AG09319 (cell line): ENCODE measurements around the gene FAM177B.

ENCODE experiments used
- DNase-seq: peaks from one replicate; pipeline ENCODE4 v3.0.0-alpha.2; 2010; ENCODE audit warnings: low read depth; ENCODE audit errors: extremely low read depth
- TF ChIP-seq, protein P1 (sequence below): IDR thresholded peaks from 2 replicates; pipeline ENCODE4 v1.5.1; 2011; ENCODE audit warnings: low read depth, mild to moderate bottlenecking, inconsistent platforms, low read length, moderate library complexity

Gene FAM177B

DNA sequence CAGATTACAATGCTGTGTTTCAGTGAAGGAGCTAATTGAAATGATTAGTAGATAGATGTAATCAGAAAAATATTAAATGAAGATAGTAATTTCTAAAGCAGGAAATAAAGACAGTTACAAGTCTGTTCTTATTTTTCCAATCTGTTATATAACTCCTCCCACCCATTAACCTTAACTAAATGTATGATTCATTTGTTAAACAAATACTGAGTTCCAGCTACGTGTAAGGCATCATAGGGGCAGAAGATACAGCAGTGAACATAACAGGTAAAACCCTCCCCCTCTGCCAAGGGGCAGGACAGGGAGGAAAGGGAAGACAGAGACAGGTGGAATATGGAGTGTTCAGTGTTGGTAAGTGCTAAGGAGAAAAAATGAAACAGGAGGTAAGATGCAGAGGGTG, at the start of gene FAM177B:
FAM177B (plus strand) TSS at position 231 of the 400 bp plus-strand sequence. CDS start 9,344 bp downstream, outside the sequence.
- DNase-seq, result no peak

DNA sequence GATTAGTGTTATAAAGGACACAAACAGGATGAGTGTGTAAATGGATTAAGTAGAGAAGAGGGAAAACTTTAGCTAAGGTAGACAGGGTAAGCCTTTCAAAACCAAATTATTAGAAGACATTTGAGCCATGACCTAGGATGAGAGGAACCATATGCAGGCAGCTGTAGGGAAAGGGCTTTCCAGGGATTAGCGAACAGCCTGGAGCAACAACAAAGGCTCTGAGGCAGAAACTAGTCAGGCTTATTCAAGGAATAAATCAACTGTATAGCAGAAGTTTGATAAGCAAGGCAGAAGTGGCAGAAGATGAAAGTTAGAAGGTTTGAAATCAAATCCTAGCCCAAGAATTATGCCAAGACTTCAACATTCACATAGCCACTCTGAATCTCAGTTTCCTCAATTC, 46.0 kb upstream of the FAM177B start:
- TF ChIP-seq, protein P1, sequence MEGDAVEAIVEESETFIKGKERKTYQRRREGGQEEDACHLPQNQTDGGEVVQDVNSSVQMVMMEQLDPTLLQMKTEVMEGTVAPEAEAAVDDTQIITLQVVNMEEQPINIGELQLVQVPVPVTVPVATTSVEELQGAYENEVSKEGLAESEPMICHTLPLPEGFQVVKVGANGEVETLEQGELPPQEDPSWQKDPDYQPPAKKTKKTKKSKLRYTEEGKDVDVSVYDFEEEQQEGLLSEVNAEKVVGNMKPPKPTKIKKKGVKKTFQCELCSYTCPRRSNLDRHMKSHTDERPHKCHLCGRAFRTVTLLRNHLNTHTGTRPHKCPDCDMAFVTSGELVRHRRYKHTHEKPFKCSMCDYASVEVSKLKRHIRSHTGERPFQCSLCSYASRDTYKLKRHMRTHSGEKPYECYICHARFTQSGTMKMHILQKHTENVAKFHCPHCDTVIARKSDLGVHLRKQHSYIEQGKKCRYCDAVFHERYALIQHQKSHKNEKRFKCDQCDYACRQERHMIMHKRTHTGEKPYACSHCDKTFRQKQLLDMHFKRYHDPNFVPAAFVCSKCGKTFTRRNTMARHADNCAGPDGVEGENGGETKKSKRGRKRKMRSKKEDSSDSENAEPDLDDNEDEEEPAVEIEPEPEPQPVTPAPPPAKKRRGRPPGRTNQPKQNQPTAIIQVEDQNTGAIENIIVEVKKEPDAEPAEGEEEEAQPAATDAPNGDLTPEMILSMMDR, result no peak

More for the DNA sequence above, at the start of gene FAM177B:
- TF ChIP-seq, protein P1, result no peak

DNA sequence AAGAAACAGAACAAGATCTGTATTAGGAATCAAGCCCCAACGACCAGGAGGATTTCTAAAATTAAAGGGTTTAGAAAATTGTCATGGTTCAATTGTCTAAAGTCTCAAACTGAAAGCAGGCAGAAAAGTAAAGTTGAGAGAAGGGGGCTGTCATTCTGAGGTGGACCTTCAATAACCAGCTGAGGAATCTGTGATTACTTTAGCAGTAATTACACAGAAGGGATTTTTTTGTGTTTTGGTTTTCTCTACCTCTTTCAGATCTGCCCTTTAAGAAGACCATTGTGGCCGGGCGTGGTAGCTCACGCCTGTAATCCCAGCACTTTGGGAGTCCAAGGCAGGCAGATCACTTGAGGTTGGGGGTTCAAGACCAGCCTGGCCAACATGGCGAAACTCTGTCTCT, 42.1 kb upstream of the FAM177B start:
- TF ChIP-seq, protein P1, result no peak
- DNase-seq, result no peak

More for the DNA sequence above, 46.0 kb upstream of the FAM177B start:
- DNase-seq, result no peak

DNA sequence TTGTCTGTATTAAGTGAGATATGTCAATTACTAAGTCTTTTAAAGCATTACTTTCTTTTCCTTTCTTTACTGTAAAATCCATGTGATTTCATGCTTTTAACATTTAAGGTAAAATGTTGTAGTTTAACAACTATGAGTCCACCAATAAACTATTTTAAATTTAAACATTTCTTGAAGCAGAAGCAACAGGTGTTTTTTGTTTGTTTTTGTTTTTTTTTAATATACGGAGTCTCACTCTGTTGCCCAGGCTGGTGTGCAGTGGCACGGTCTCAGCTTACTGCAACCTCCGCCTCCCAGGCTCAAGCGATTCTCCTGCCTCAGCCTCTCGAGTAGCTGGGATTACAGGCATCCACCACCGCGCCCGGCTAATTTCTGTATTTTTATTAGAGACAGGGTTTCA, 40.3 kb upstream of the FAM177B start:
- TF ChIP-seq, protein P1, result no peak
- DNase-seq, result no peak

DNA sequence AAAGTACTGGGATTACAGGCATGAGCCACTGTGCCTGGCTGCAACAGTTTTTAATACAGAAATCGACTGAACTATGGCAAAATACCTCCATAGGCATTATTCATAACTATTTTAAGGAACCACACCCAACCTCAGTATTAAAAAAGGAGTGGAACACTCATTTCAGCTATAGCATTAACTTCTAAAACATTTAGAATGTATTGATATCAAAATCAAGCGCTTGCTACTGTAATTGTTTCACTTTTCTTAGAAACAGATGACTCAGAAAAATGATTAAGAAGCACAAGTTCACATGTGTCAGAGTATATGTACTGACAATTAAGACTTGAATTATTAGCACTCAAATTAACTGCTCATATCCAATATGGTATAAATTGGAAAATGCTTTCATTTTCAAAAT, 39.8 kb upstream of the FAM177B start:
- no peak for DNase-seq
- TF ChIP-seq, protein P1, result no peak

DNA sequence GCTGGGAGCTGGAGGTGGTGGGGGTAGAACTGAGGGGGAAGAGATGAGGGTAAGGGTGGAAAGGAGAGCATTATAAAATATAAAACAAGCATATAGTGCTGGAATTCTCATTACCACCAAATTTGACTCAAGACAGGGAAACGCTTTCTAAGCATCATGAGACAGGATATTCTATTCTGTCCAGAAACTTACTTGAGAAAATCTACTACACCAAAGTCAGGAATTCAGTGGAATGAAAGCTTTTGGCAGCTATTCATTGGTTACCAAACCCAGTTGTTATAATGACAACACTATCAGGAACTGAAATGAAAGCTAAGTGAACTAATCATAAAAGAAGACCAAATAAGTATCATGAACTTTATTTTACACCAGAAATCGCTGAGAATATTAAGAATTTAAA, 39.2 kb upstream of the FAM177B start:
- TF ChIP-seq, protein P1, result no peak
- DNase-seq, result no peak

DNA sequence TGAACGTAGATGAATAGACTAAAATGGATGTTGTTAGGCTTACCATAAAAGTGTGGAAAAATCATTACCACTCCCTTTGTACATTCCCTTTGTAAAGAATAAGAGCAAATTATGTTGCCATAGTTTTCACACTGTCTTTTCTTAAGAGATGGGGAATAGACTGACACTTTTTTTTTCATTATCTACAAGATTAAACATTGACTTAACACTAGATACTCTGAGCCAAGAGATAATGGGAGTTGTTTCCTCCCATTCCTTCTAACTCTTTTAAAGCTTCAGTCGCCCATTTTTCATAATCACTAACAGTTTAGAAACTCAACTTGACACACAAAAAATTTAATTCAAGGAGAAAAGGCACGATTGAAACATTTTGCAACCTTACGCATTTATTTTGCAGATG, 34.8 kb upstream of the FAM177B start:
- TF ChIP-seq, protein P1, result no peak
- DNase-seq, result no peak
